HG03378 (cell line): ENCODE measurements around the gene NXPH4.

Source experiments
- ATAC-seq: cut with Tn5 transposase; IDR thresholded peaks from one replicate; pipeline ENCODE4 v1.9.1; 2021; ENCODE audit warnings: mild to moderate bottlenecking, moderate library complexity; ENCODE audit not compliant: unreplicated experiment

NXPH4 gene

DNA sequence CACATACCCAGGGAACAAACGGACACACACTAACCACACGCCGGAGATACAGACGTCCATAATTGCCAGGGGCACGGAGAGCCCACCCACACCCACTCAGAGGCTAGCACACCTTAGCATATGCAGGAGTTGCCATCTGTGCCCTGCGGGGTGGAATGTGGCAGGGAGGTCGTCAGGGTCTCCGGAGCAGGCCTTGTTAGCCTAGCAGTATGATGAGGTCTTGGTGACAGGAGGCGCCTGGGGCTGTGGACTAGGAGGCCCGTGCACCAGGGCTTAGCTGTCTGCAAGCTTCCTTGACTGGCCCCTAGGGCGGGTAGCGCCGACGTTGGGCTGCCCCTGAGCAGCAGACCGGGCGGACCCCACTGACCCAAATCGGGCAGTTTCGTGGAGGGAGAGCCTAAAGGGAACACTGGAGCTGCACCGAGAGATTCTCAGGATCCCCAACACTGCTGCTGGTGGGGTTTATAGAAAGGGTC is 24.4 kb downstream of the NXPH4 start:
- no peak for ATAC-seq

- ATAC-seq: no peak
These were observed 25.1 kb downstream of the NXPH4 start for GRCh38 chr12:57241402-57242310.

- ATAC-seq: no peak
These were observed 25.7 kb downstream of the NXPH4 start for GRCh38 chr12:57242329-57242690.

- ATAC-seq: no peak
These were observed 26.3 kb downstream of the NXPH4 start for GRCh38 chr12:57242691-57243454.

- ATAC-seq: no peak
These were observed 27.1 kb downstream of the NXPH4 start for GRCh38 chr12:57243521-57244311.

DNA sequence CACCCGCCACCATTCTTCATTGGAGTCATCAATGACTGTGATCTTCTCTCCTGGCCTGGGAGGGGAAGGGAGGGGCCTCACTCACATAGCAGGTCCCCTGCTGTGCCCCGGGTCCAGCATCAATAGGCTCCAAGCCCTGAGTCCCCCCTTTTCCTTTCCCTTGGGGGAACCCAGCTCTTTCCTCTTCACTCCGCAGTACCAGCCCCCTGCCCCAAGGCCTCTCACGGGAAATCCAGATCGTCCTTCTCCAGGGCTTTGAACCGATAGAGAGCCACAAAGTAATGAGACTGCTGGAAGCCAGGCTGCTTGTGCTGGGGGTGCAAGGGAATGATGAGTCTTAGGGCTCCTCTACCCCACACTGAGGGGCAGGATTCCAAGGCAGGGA is 27.7 kb downstream of the NXPH4 start:
- ATAC-seq: no peak

GRCh38 chr12:57247041-57247440 is 30.4 kb downstream of the NXPH4 start:
- ATAC-seq: no peak

DNA sequence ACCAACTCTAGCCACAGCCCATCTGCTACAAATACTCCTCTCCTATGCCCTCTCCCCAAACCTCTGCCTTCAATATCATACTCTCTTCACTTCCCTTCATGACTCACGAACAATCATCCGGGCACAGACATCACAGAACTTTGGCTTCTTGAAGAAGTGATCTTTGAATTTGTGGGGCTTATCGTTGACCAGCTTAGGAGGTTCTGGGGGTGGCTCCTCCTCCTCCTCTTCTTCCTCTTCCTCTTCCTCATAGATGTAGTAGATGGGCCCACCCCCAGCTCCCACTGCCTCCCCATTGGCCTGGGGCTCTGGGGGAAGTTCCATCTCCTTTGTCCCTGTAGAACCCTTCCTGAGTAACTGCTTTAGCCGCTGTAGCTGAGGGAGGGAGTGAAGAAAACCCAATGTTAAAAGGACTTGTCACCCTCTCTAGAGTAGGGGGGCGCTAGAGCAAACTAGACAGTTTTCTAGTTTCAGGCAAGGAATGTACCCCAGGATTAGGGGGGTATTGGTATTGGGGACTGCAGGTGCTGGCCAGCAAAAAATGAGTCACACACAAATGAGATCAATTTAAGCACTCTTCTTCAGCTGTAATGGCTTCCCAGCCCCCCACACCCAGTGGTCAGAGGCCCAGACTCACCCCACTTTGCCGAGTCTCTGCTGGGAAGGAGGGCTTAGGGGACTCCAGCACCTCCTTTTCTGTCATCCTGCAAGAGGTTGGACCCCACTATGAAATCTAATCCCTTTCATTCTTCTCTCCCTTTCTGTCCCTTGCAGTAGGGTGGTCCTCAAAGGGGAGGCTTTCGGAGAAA is 32.5 kb downstream of the NXPH4 start:
- ATAC-seq: no peak

DNA sequence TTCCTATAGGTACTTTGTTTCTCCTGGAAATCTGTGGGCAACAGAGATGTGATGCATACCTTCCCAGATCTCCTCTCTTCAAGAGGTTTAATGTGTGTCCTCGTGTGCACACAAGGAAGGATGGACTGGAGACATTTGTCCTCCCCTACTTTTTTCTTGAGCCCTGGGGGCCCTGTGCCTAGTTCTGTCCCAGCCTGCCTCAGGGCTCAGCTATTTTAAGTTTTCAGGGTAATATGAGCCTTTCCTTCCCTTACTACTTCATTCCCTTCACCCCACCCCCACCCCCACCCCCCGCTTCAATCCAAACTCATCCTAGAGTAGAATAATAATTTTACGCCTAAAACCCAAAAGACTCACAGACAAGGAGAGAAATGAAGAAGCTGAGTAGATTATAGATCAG is 33.9 kb downstream of the NXPH4 start:
- ATAC-seq: no peak

DNA sequence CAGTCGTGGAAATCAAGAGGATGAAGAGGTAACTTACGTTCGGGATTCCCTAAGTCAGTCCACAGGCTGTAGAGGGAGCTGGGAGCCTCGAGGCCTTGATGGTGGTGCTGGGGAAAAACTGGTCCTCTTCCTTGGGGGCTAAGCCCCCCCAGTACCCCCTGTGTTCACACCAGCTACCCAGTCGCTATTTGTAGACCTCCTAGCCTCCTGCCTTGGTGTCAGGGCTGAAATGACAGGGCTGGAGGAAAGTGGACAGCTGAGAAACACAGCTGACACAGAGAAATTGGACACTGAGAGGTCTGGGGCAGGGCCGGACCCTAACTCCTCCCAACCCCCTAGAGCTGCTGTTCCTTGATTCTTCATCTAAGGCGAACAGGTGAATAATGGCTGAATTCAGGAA is 34.4 kb downstream of the NXPH4 start, which contains the start of gene STAC3:
TSS of gene STAC3 (minus strand) at position 232 of the 400 bp plus-strand sequence. CDS start 1,551 bp downstream, outside the sequence.
- ATAC-seq: no peak

DNA sequence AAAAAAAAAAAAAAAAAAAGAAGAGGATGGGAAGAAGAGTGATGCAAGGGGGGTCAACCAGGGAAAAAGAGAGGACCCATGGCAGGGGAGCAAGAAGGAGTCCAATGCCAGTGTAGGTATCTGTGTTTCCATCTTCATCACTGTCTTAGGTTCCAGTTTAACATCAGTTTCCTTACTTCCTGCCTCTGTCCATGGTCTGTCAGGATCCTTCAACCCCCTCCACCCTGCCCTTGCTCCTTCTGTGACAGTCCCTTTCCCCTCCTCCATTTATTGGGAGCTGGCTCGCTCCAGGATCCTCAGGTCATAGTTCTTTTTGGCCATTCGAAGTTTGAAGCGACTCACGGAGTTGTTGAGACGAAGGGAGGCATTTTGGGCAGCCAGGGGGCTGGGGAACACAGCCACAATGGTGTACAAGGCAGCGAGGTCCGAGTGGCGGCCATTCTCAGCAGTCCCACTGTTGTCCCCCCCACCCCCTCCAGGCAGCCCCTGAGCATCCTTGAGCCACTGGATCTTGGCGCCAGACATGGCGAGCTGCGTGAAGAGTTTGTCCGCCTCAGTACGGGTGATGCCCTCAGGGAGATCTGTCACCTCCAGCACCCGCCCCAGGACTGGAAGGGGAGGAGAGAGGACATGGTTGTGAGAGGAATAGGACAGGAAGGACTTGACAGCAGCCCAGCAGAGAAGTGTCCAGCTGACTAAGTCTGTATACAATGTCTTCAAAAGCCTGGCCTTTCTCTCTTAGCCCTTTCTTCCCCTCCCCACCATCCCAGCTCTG is 38.1 kb downstream of the NXPH4 start:
- no peak for ATAC-seq

DNA sequence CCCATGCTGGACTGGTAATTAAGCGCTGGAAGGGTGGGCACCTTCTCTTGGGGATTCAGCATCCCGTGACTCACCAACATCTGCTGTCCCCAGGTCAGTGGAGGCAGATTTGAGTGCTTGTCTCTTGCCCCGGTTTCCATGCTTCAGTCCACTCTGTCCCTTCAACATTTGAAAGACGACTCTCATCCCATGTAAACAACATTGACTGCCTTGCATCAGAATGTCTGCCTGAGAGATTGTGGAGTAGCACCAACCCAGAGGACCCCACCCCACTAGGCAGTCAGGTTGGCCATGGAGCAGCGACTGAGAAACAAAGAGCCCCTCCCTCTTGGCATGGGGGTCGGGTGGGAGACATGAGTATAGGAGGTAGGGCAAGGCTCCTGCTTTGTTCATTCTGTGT is 39.3 kb downstream of the NXPH4 start:
- ATAC-seq: no peak

- no peak for ATAC-seq
These were observed 42.7 kb downstream of the NXPH4 start for GRCh38 chr12:57258977-57259970.

DNA sequence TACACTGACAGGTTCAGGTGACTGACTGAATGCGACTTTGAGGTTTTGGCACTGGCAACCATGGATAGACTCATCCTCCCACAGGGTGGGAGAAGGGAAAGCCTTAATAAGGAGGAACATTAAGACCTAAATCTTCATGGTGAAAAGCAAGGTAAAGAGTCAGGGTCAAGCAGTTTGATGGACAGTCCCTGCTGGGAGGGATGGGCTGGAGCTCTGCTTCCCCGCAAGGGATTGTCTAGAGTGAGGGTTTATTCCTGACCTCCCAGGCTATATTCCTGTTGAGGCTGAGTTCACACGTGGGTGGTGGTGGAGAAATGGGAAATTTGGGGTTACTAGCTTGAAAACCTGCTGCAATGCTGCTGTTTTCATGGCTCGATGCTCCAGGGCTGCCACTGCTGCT is 43.8 kb downstream of the NXPH4 start:
- ATAC-seq: no peak

DNA sequence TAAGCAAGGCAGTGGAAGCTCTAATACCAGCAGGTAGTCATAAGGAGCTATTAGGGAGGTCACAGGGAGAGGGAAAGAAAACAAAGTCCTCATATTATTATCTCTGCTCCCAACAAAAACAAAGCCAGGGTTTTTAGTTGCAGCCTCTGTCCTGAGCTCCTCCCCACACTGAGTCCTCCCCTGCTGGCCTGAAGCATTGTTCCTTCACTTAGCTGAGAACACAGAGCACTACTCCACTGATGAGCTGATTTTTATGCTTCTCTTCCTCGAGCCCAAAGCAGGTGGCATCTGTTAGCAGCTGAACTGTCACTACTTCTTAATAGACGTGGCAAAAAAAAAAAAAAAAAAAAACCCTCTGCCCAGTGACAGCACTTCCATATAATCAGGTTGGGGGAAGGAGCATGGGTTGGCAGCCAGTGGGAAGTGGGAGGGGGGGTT is 44.9 kb downstream of the NXPH4 start:
- no peak for ATAC-seq

GRCh38 chr12:57262126-57262822 is 45.7 kb downstream of the NXPH4 start:
- ATAC-seq: no peak

DNA sequence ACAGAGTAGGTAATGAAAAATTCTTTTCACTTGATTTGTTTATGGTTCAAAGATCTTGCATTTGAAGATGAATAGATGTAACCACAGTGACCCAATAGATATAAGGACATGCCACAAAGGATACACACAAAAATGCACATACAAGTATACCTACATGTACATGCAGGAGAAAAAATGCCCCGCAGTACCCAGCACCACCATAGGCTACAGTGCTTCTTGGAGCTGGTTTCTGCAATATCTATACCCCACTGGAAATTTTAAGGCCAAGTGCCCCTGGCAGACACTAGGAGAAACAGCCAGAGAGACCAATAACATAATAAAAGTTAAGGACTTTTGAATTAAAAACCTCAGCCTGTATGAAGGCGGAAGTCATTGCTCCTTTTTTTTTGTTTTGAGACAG is 46.5 kb downstream of the NXPH4 start:
- no peak for ATAC-seq

DNA sequence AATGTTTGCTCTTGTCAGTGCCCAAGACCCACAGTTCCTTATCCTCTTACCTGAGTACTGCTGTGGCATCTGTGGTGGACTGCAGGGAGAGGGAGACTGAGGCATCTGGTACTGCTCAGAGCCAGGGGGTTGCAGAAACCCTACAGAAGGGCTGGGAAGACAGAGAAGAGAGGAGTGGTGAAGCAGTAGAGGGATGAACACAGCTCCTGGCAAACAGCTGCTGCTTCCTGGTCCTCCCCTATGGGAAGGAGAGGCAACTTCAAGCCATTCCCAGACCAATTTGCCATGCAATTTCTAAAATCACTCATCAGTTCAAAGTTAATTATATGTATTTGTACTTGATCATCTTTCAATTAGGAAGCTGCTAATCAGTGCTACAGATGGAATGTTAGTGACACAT is 50.1 kb downstream of the NXPH4 start:
- no peak for ATAC-seq
